Stomach (tissue), 9 donors: ENCODE data around the gene FSTL5. TPM values are rescaled to one million over a fixed set of nuclear protein-coding genes. Genes with fewer than 3 reads are reported as not detected.

ENCODE experiments used
- DNase-seq, 2 donors: peaks; one replicate each; pipeline versions ENCODE4 v3.0.0 to v3.0.0-alpha.2; 2013 to 2019
- H3K27ac ChIP-seq, 5 donors: fragments of 200-600 bp in 4 of 5; sonication (generic) in 4 of 5; one replicate each; pipeline ENCODE4 v1.5.1; 2013 to 2019; ENCODE audit warnings: mild to moderate bottlenecking in 1 of 5, moderate library complexity in 1 of 5
- H3K27me3 ChIP-seq, 3 donors: fragments of 200-600 bp; sonication (generic); one replicate each; pipeline ENCODE4 v1.5.1; 2017 to 2019; ENCODE audit warnings: mixed run types in 1 of 3
- H3K36me3 ChIP-seq, 4 donors: fragments of 200-600 bp; sonication (generic); 1 replicate in 3 of 4; 2 replicates in 1 of 4; pipeline ENCODE4 v1.5.1; 2016 to 2019
- H3K4me1 ChIP-seq, 4 donors: fragments of 200-600 bp; sonication (generic); one replicate each; pipeline ENCODE4 v1.5.1; 2016 to 2019
- H3K4me3 ChIP-seq, 4 donors: fragments of 200-600 bp; sonication (generic) in 3 of 4; one replicate each; pipeline ENCODE4 v1.5.1; 2016 to 2019; ENCODE audit warnings: mild to moderate bottlenecking in 1 of 4
- H3K9me3 ChIP-seq, 4 donors: fragments of 200-600 bp; sonication (generic); one replicate each; pipeline ENCODE4 v1.5.1; 2016 to 2019
- CTCF ChIP-seq, 7 experiments: fragments of 450-650 bp in 4 of 7; fragments of 200-600 bp in 3 of 7; sonication (generic) in 3 of 7; IDR thresholded peaks; one replicate each; pipeline ENCODE4 v1.5.1; 2016 to 2019; ENCODE audit warnings: antibody characterized with exemption in 7 of 7, control low read depth in 2 of 7, mild to moderate bottlenecking in 1 of 7
- EP300 ChIP-seq: sonication (generic); formaldehyde crosslinking; IDR thresholded peaks from one replicate; pipeline ENCODE4 v1.6.1; 2017; ENCODE audit warnings: antibody characterized with exemption
- POLR2A ChIP-seq, 4 donors: fragments of 450-650 bp; IDR thresholded peaks; one replicate each; pipeline ENCODE4 v1.6.1; 2016; ENCODE audit warnings: antibody characterized with exemption in 4 of 4, control low read depth in 2 of 4, mild to moderate bottlenecking in 1 of 4, moderate library complexity in 1 of 4
- POLR2AphosphoS5 ChIP-seq, 3 donors: sonication (generic); formaldehyde crosslinking; IDR thresholded peaks; one replicate each; pipeline ENCODE4 v1.6.1; 2016; ENCODE audit warnings: antibody characterized with exemption in 3 of 3
- WGBS, 5 donors: extraction: QIAGEN DNeasy Blood & Tissue Kit in 3 of 5; methylation state at CpG; one replicate each; pipeline versions ENCODE4 v1.1.5 to v1.1.7; 2013 to 2018; 5-methylcytosine and 5-hydroxymethylcytosine counted together
- intact Hi-C: fragments of 100-400 bp; cut with DNase I; formaldehyde crosslinking; loops from one replicate; pipeline ENCODE4 v1.15.1; 2023; ENCODE audit warnings: low total_unique reads
- polyA plus RNA-seq, 3 donors: library from polyadenylated mRNA; stranded (reverse); fragments of 200-250 nt; gene quantifications; one replicate each; pipeline ENCODE4 v1.2.3, GENCODE V29; 2013
- total RNA-seq, 5 donors: library from RNA; depleted of rRNA; stranded (reverse); fragments of >200 nt; gene quantifications; one replicate each; pipeline versions ENCODE4 v1.1.0 to v1.2.3, GENCODE V29; 2014 to 2016
- donor health status: healthy with polysubstance abuse.
- donor health status: Bipolar disorder and iron deficiency.
- donor health status: healthy.

Gene FSTL5
- total and polyA plus RNA-seq, 8 donors, result 4.6 TPM; not detected in 7

GRCh38 chr4:162164906-162165510, 1.2 kb upstream of the FSTL5 start:
- peak in 1 of 2 donors; percentile 4 for DNase-seq
- Histone ChIP-seq H3K9me3 (no peaks in the 10 kb centered on the region), H3K4me1 (peaks cover 5 to 16% (median 9%) of the 10 kb centered on the region in 4 donors), H3K27ac (no peak overlapping the region), H3K4me3 (peak overlapping the region in 2 of 4 donors; percentile 41 to 51), H3K36me3 (no peaks in the 10 kb centered on the region), H3K27me3 (peaks cover 0 to 8% (median 7%) of the 10 kb centered on the region in 3 donors)
- intact Hi-C loops, result no loop called here
- TF ChIP-seq POLR2AphosphoS5 (IDR thresholded peaks at IDR 0.05) (no peak), CTCF (IDR thresholded peaks at IDR 0.05) (no peak), POLR2A (IDR thresholded peaks at IDR 0.05) (no peak), EP300 (no peak)

GRCh38 chr4:162162672-162163071, 1.1 kb downstream of the FSTL5 start:
- Histone ChIP-seq H3K36me3 (no peaks in the 10 kb centered on the region), H3K27ac (no peak overlapping the region), H3K4me3 (no peak overlapping the region), H3K4me1 (peaks cover 5 to 16% (median 9%) of the 10 kb centered on the region in 4 donors), H3K27me3 (peaks cover 0 to 8% (median 7%) of the 10 kb centered on the region in 3 donors), H3K9me3 (no peaks in the 10 kb centered on the region)
- DNase-seq, result peak in 1 of 2 donors; percentile 3
- TF ChIP-seq EP300 (no peak), CTCF (IDR thresholded peaks at IDR 0.05) (no peak), POLR2A (IDR thresholded peaks at IDR 0.05) (no peak), POLR2AphosphoS5 (IDR thresholded peaks at IDR 0.05) (no peak)
- intact Hi-C loops, result no loop called here
- WGBS, 5 donors, result 31 to 45% (median 40%) methylated on average over 2 of the region's 2 CpGs

- Histone ChIP-seq H3K9me3 (no peaks in the 10 kb centered on the region), H3K4me3 (no peak overlapping the region), H3K27ac (no peak overlapping the region), H3K4me1 (no peaks in the 10 kb centered on the region), H3K36me3 (no peaks in the 10 kb centered on the region), H3K27me3 (no peaks in the 10 kb centered on the region)
- no peak for DNase-seq
- TF ChIP-seq EP300, result no peak
- TF ChIP-seq POLR2A (IDR thresholded peaks at IDR 0.05), result no peak
- no peak for TF ChIP-seq POLR2AphosphoS5 (IDR thresholded peaks at IDR 0.05)
- TF ChIP-seq CTCF (IDR thresholded peaks at IDR 0.05), result no peak
- intact Hi-C loops, result no loop called here
- WGBS, 5 donors, result 67 to 74% (median 69%) methylated on average over 2 of the region's 2 CpGs
These were observed 6.6 kb downstream of the FSTL5 start for GRCh38 chr4:162157241-162157640.

- DNase-seq, result no peak
- H3K4me1 ChIP-seq, result no peaks in the 10 kb centered on the region
- H3K9me3 ChIP-seq, result no peaks in the 10 kb centered on the region
- no peak for TF ChIP-seq EP300
- no peak for TF ChIP-seq CTCF (IDR thresholded peaks at IDR 0.05)
- TF ChIP-seq POLR2A (IDR thresholded peaks at IDR 0.05), result no peak
- TF ChIP-seq POLR2AphosphoS5 (IDR thresholded peaks at IDR 0.05), result no peak
- H3K4me3 ChIP-seq, result no peak overlapping the region
- no peaks in the 10 kb centered on the region for H3K36me3 ChIP-seq
- intact Hi-C loops, result no loop called here
- no peaks in the 10 kb centered on the region for H3K27me3 ChIP-seq
- no peak overlapping the region for H3K27ac ChIP-seq
- WGBS, 5 donors, result 69 to 82% (median 73%) methylated on average over 7 of the region's 7 CpGs
These were observed 8.8 kb downstream of the FSTL5 start for GRCh38 chr4:162154862-162155540.
